ENCODE measurements around the gene AMZ1.

The AMZ1 gene

GRCh38 chr7:2640482-2640830 is 47.5 kb upstream of the AMZ1 start:
- peaks cover 47 to 48% of the 10 kb centered on the region in 2 experiments for H3K4me1 ChIP-seq (ENCODE audit: control insufficient read depth in 1 of 2, insufficient read depth in 2 of 2, low read length in 2 of 2)
- H2BK120ac ChIP-seq (ENCODE audit: insufficient read depth, low read length, poor library complexity) = no peak overlapping the region
- no peak overlapping the region for H4K8ac ChIP-seq (ENCODE audit: low read depth, low read length)
- peaks cover 11% of the 10 kb centered on the region for H3K79me1 ChIP-seq (ENCODE audit: low read length)
- peaks cover 20% of the 10 kb centered on the region for H3K79me2 ChIP-seq (ENCODE audit: control insufficient read depth, insufficient read depth, low read length, poor library complexity)
- no peaks in the 10 kb centered on the region for H3K27me3 ChIP-seq (ENCODE audit: insufficient read depth, low read length)
- no peak overlapping the region for H3K4me3 ChIP-seq (ENCODE audit: low read depth, low read length)
- H3K18ac ChIP-seq (ENCODE audit: low read length) = peak overlapping the region; percentile 43
- no peak overlapping the region for H2BK5ac ChIP-seq (ENCODE audit: low read depth, low read length, poor library complexity)
- peak overlapping the region; percentile 1 for H3K14ac ChIP-seq (ENCODE audit: low read length)
- no CpG with 5 or more reads among the region's 12 CpGs for WGBS (ENCODE audit: extremely low coverage, insufficient coverage, insufficient read length)
- H3K4me2 ChIP-seq (ENCODE audit: low read length) = no peak overlapping the region
- DNase-seq = no peak
- H3K23ac ChIP-seq (ENCODE audit: low read length) = no peak overlapping the region
- no peak overlapping the region for H4K12ac ChIP-seq (ENCODE audit: low read depth, low read length)
- no peaks in the 10 kb centered on the region for H3K9me3 ChIP-seq (ENCODE audit: insufficient read depth, low read depth, low read length)
- H4K91ac ChIP-seq (ENCODE audit: low read depth, low read length) = no peak overlapping the region
- H2AK5ac ChIP-seq (ENCODE audit: low read length) = no peak overlapping the region
- H3K27ac ChIP-seq (ENCODE audit: low read depth, low read length) = no peak overlapping the region
- H2AFZ ChIP-seq (ENCODE audit: insufficient read depth, low read length, poor library complexity) = no peak overlapping the region
- H3K9ac ChIP-seq (ENCODE audit: low read length) = no peak overlapping the region
- H2BK12ac ChIP-seq (ENCODE audit: low read length) = no peak overlapping the region
- no peak overlapping the region for H3K4ac ChIP-seq (ENCODE audit: low read depth, low read length)
- peaks cover 30 to 32% of the 10 kb centered on the region in 2 experiments for H3K36me3 ChIP-seq (ENCODE audit: control insufficient read depth in 1 of 2, insufficient read depth in 2 of 2, low read length in 2 of 2)

- peak overlapping the region; percentile 82 for H4K91ac ChIP-seq (ENCODE audit: low read depth, low read length)
- H2BK12ac ChIP-seq (ENCODE audit: low read length) = peak overlapping the region; percentile 58
- peak overlapping the region; percentile 26 for H2BK120ac ChIP-seq (ENCODE audit: insufficient read depth, low read length, poor library complexity)
- no peak overlapping the region for H3K4me3 ChIP-seq (ENCODE audit: low read depth, low read length)
- H3K79me2 ChIP-seq (ENCODE audit: control insufficient read depth, insufficient read depth, low read length, poor library complexity) = peaks cover 17% of the 10 kb centered on the region
- H3K79me1 ChIP-seq (ENCODE audit: low read length) = peaks cover 14% of the 10 kb centered on the region
- H3K4me2 ChIP-seq (ENCODE audit: low read length) = peak overlapping the region; percentile 56
- H3K36me3 ChIP-seq (ENCODE audit: control insufficient read depth in 1 of 2, insufficient read depth in 2 of 2, low read length in 2 of 2) = peaks cover 26 to 31% of the 10 kb centered on the region in 2 experiments
- H3K27ac ChIP-seq (ENCODE audit: low read depth, low read length) = peak overlapping the region; percentile 94
- H2BK5ac ChIP-seq (ENCODE audit: low read depth, low read length, poor library complexity) = peak overlapping the region; percentile 24
- H4K8ac ChIP-seq (ENCODE audit: low read depth, low read length) = peak overlapping the region; percentile 10
- H3K18ac ChIP-seq (ENCODE audit: low read length) = peak overlapping the region; percentile 43
- H4K12ac ChIP-seq (ENCODE audit: low read depth, low read length) = peak overlapping the region; percentile 10
- peak overlapping the region; percentile 1 for H3K14ac ChIP-seq (ENCODE audit: low read length)
- WGBS (ENCODE audit: extremely low coverage, insufficient coverage, insufficient read length) = no CpG with 5 or more reads among the region's 9 CpGs
- peak overlapping the region; percentile 15 for H3K4ac ChIP-seq (ENCODE audit: low read depth, low read length)
- H2AFZ ChIP-seq (ENCODE audit: insufficient read depth, low read length, poor library complexity) = no peak overlapping the region
- H3K9me3 ChIP-seq (ENCODE audit: insufficient read depth, low read depth, low read length) = no peaks in the 10 kb centered on the region
- DNase-seq = no peak
- H2AK5ac ChIP-seq (ENCODE audit: low read length) = peak overlapping the region; percentile 42
- no peaks in the 10 kb centered on the region for H3K27me3 ChIP-seq (ENCODE audit: insufficient read depth, low read length)
- peaks cover 50% of the 10 kb centered on the region in 2 experiments for H3K4me1 ChIP-seq (ENCODE audit: control insufficient read depth in 1 of 2, insufficient read depth in 2 of 2, low read length in 2 of 2)
- H3K9ac ChIP-seq (ENCODE audit: low read length) = no peak overlapping the region
- no peak overlapping the region for H3K23ac ChIP-seq (ENCODE audit: low read length)
These were observed 47.1 kb upstream of the AMZ1 start for GRCh38 chr7:2640846-2641316.

- Histone ChIP-seq H3K23ac (ENCODE audit: low read length) (no peak overlapping the region), H3K27ac (ENCODE audit: low read depth, low read length) (peak overlapping the region; percentile 94), H3K9me3 (ENCODE audit: insufficient read depth, low read depth, low read length) (no peaks in the 10 kb centered on the region), H3K14ac (ENCODE audit: low read length) (peak overlapping the region; percentile 83), H4K12ac (ENCODE audit: low read depth, low read length) (peak overlapping the region; percentile 56), H2BK120ac (ENCODE audit: insufficient read depth, low read length, poor library complexity) (peak overlapping the region; percentile 60), H3K36me3 (ENCODE audit: control insufficient read depth in 1 of 2, insufficient read depth in 2 of 2, low read length in 2 of 2) (peaks cover 21 to 28% of the 10 kb centered on the region in 2 experiments), H3K79me2 (ENCODE audit: control insufficient read depth, insufficient read depth, low read length, poor library complexity) (peaks cover 11% of the 10 kb centered on the region), H3K9ac (ENCODE audit: low read length) (peak overlapping the region; percentile 12), H3K4me2 (ENCODE audit: low read length) (peak overlapping the region; percentile 56), H3K4ac (ENCODE audit: low read depth, low read length) (peak overlapping the region; percentile 86), H4K8ac (ENCODE audit: low read depth, low read length) (peak overlapping the region; percentile 66), H3K4me3 (ENCODE audit: low read depth, low read length) (no peak overlapping the region), H3K27me3 (ENCODE audit: insufficient read depth, low read length) (no peaks in the 10 kb centered on the region), H2BK12ac (ENCODE audit: low read length) (peak overlapping the region; percentile 83), H4K91ac (ENCODE audit: low read depth, low read length) (peak overlapping the region; percentile 82), H3K18ac (ENCODE audit: low read length) (peak overlapping the region; percentile 94), H3K4me1 (ENCODE audit: control insufficient read depth in 1 of 2, insufficient read depth in 2 of 2, low read length in 2 of 2) (peaks cover 49 to 53% of the 10 kb centered on the region in 2 experiments), H2AK5ac (ENCODE audit: low read length) (peak overlapping the region; percentile 96), H3K79me1 (ENCODE audit: low read length) (peaks cover 14% of the 10 kb centered on the region), H2AFZ (ENCODE audit: insufficient read depth, low read length, poor library complexity) (peak overlapping the region; percentile 56), H2BK5ac (ENCODE audit: low read depth, low read length, poor library complexity) (peak overlapping the region; percentile 90)
- no CpG with 5 or more reads among the region's 39 CpGs for WGBS (ENCODE audit: extremely low coverage, insufficient coverage, insufficient read length)
- DNase-seq = peak; percentile 95 to 98
These were observed 46.3 kb upstream of the AMZ1 start for GRCh38 chr7:2641406-2642393.

- Histone ChIP-seq H3K4me1 (ENCODE audit: control insufficient read depth in 1 of 2, insufficient read depth in 2 of 2, low read length in 2 of 2) (peaks cover 39 to 45% of the 10 kb centered on the region in 2 experiments), H3K4me3 (ENCODE audit: low read depth, low read length) (no peak overlapping the region), H3K36me3 (ENCODE audit: control insufficient read depth in 1 of 2, insufficient read depth in 2 of 2, low read length in 2 of 2) (peaks cover 38 to 42% of the 10 kb centered on the region in 2 experiments), H2BK120ac (ENCODE audit: insufficient read depth, low read length, poor library complexity) (no peak overlapping the region), H3K14ac (ENCODE audit: low read length) (no peak overlapping the region), H2BK12ac (ENCODE audit: low read length) (no peak overlapping the region), H3K4me2 (ENCODE audit: low read length) (no peak overlapping the region), H3K79me2 (ENCODE audit: control insufficient read depth, insufficient read depth, low read length, poor library complexity) (peaks cover 6% of the 10 kb centered on the region), H2AK5ac (ENCODE audit: low read length) (no peak overlapping the region), H2BK5ac (ENCODE audit: low read depth, low read length, poor library complexity) (no peak overlapping the region), H3K9ac (ENCODE audit: low read length) (no peak overlapping the region), H3K4ac (ENCODE audit: low read depth, low read length) (peak overlapping the region; percentile 28), H3K27ac (ENCODE audit: low read depth, low read length) (no peak overlapping the region), H3K27me3 (ENCODE audit: insufficient read depth, low read length) (no peaks in the 10 kb centered on the region), H2AFZ (ENCODE audit: insufficient read depth, low read length, poor library complexity) (peak overlapping the region; percentile 9), H3K79me1 (ENCODE audit: low read length) (peaks cover 14% of the 10 kb centered on the region), H4K12ac (ENCODE audit: low read depth, low read length) (no peak overlapping the region), H4K8ac (ENCODE audit: low read depth, low read length) (no peak overlapping the region), H3K18ac (ENCODE audit: low read length) (peak overlapping the region; percentile 4), H3K9me3 (ENCODE audit: insufficient read depth, low read depth, low read length) (no peaks in the 10 kb centered on the region), H3K23ac (ENCODE audit: low read length) (no peak overlapping the region), H4K91ac (ENCODE audit: low read depth, low read length) (peak overlapping the region; percentile 2)
- WGBS (ENCODE audit: extremely low coverage, insufficient coverage, insufficient read length) = no CpG with 5 or more reads among the region's 29 CpGs
- DNase-seq = no peak
These were observed 44.4 kb upstream of the AMZ1 start for GRCh38 chr7:2643386-2644219.
